ENCODE data around the gene SERPINA4.
"Not testable (repeated sequence)": the region's sequence is repeated elsewhere in the genome, so short reads cannot be mapped to it uniquely, and the experiment has no call there.

SERPINA4 gene

GRCh38 chr14:94570002-94570400, 8.8 kb downstream of the SERPINA4 start:
- no peak for DNase-seq

GRCh38 chr14:94570440-94570839, 9.2 kb downstream of the SERPINA4 start:
- DNase-seq, result no peak

GRCh38 chr14:94571395-94571794, 10.2 kb downstream of the SERPINA4 start:
- no peak for DNase-seq

- no peak for DNase-seq
Measured at GRCh38 chr14:94571950-94572349, 10.7 kb downstream of the SERPINA4 start.

GRCh38 chr14:94572637-94573303, 11.5 kb downstream of the SERPINA4 start:
- DNase-seq, result no peak

GRCh38 chr14:94573475-94574277, 12.4 kb downstream of the SERPINA4 start:
- no peak for DNase-seq

GRCh38 chr14:94574336-94574735, 13.1 kb downstream of the SERPINA4 start:
- no peak for DNase-seq

- DNase-seq, result no peak
Measured at GRCh38 chr14:94575730-94576585, 14.7 kb downstream of the SERPINA4 start.

GRCh38 chr14:94577472-94577871, 16.2 kb downstream of the SERPINA4 start:
- not testable (repeated sequence) for DNase-seq

GRCh38 chr14:94578712-94579111, 17.5 kb downstream of the SERPINA4 start:
- DNase-seq, result no peak

GRCh38 chr14:94581127-94581999, 20.1 kb downstream of the SERPINA4 start, which contains the start of gene SERPINA5:
SERPINA5 (plus strand) TSS chr14:94581426; CDS start chr14:94587363, 5,937 bp downstream.
- DNase-seq, result no peak

- DNase-seq, result no peak
Measured at GRCh38 chr14:94582199-94582750, 21.0 kb downstream of the SERPINA4 start.

- DNase-seq, result no peak
Measured at GRCh38 chr14:94582851-94583250, 21.6 kb downstream of the SERPINA4 start.

GRCh38 chr14:94583557-94583956, 22.3 kb downstream of the SERPINA4 start:
- no peak for DNase-seq

- DNase-seq, result no peak
Measured at GRCh38 chr14:94584591-94585280, 23.5 kb downstream of the SERPINA4 start.

GRCh38 chr14:94586635-94587034, 25.4 kb downstream of the SERPINA4 start:
- DNase-seq, result no peak

- no peak for DNase-seq
Measured at GRCh38 chr14:94588311-94588710, 27.1 kb downstream of the SERPINA4 start.

GRCh38 chr14:94591073-94591472, 29.8 kb downstream of the SERPINA4 start:
- no peak for DNase-seq

- DNase-seq, result no peak
Measured at GRCh38 chr14:94591871-94592270, 30.6 kb downstream of the SERPINA4 start.

- DNase-seq, result no peak
Measured at GRCh38 chr14:94592457-94592856, 31.2 kb downstream of the SERPINA4 start.

- no peak for DNase-seq
Measured at GRCh38 chr14:94593376-94593748, 32.1 kb downstream of the SERPINA4 start.

Measured in NCI-H1092 (cell line).